Common myeloid progenitor, CD34-positive (primary cell): ENCODE results near the gene FASTK.

Source experiments
- CTCF ChIA-PET: fragments of 350-600 bp; sonication (Branson Sonifier 250); formaldehyde crosslinking; loops from one replicate; lab custom pipeline; 2021; ENCODE audit warnings: antibody characterized with exemption; lab: Charles Lee
- POLR2A ChIA-PET: fragments of 350-600 bp; sonication (Branson Sonifier 250); formaldehyde crosslinking; loops from one replicate; lab custom pipeline; 2021; ENCODE audit warnings: antibody characterized with exemption; lab: Charles Lee
- DNase-seq, 3 donors: peaks; one replicate each; pipeline versions ENCODE4 v3.0.0 to v3.0.0-alpha.2; 2013
- H3K27ac ChIP-seq, 2 experiments: 1 replicate in 1 of 2; 2 replicates in 1 of 2; pipeline ENCODE4 v1.7.0; 2013; ENCODE audit warnings: inconsistent platforms in 2 of 2, low read length in 2 of 2, mild to moderate bottlenecking in 2 of 2, low read depth in 1 of 2, moderate library complexity in 1 of 2; ENCODE audit not compliant: severe bottlenecking in 2 of 2, insufficient read depth in 1 of 2, poor library complexity in 1 of 2
- H3K27me3 ChIP-seq, 5 experiments: replicated peaks in 2 of 5; 1 replicate in 3 of 5; 2 replicates in 2 of 5; pipeline versions ENCODE4 v1.6.1 to v1.7.0; 2013; ENCODE audit warnings: low read length in 4 of 5, mild to moderate bottlenecking in 2 of 5, moderate library complexity in 2 of 5, inconsistent platforms in 1 of 5; ENCODE audit not compliant: insufficient read depth in 5 of 5, control insufficient read depth in 4 of 5
- H3K36me3 ChIP-seq, 4 experiments: 1 replicate in 2 of 4; 2 replicates in 2 of 4; pipeline versions ENCODE4 v1.6.1 to v1.7.0; 2013; ENCODE audit warnings: low read length in 3 of 4, control low read depth in 1 of 4, mild to moderate bottlenecking in 1 of 4; ENCODE audit not compliant: control insufficient read depth in 4 of 4, insufficient read depth in 4 of 4
- H3K4me1 ChIP-seq, 4 experiments: 1 replicate in 3 of 4; 2 replicates in 1 of 4; pipeline versions ENCODE4 v1.6.1 to v1.7.1; 2013; ENCODE audit warnings: low read length in 3 of 4, mild to moderate bottlenecking in 3 of 4, control low read depth in 1 of 4, inconsistent platforms in 1 of 4, moderate library complexity in 1 of 4; ENCODE audit not compliant: control insufficient read depth in 4 of 4, insufficient read depth in 4 of 4; ENCODE audit errors: control extremely low read depth in 1 of 4
- H3K4me3 ChIP-seq, 7 experiments: 1 replicate in 4 of 7; 2 replicates in 3 of 7; pipeline versions ENCODE4 v1.5.1 to v1.7.0; 2013; ENCODE audit warnings: mild to moderate bottlenecking in 7 of 7, low read length in 6 of 7, moderate library complexity in 6 of 7, inconsistent platforms in 2 of 7, low read depth in 2 of 7, control low read depth in 1 of 7; ENCODE audit not compliant: insufficient read depth in 4 of 7, control insufficient read depth in 1 of 7; ENCODE audit errors: extremely low read depth in 1 of 7
- H3K9me3 ChIP-seq, 5 experiments: 1 replicate in 4 of 5; 2 replicates in 1 of 5; pipeline versions ENCODE4 v1.6.1 to v1.7.1; 2013; ENCODE audit warnings: low read length in 4 of 5, mild to moderate bottlenecking in 2 of 5, inconsistent platforms in 1 of 5, low read depth in 1 of 5, moderate library complexity in 1 of 5; ENCODE audit not compliant: control insufficient read depth in 4 of 5, insufficient read depth in 2 of 5; ENCODE audit errors: control extremely low read depth in 1 of 5
- WGBS: methylation state at CpG from one replicate; pipeline ENCODE4 v1.1.5; 2013; ENCODE audit not compliant: insufficient coverage; 5-methylcytosine and 5-hydroxymethylcytosine counted together

The FASTK gene

GRCh38 chr7:151118108-151119054 is 37.8 kb upstream of the FASTK start:
- ChIA-PET POLR2A (no interaction called here), CTCF (interaction anchor here (0.9 to 1.7 kb wide), 4 partner anchors 10 to 66 kb away, joined by 3 to 5 read pairs (median 4); no protein-coding TSS in a partner anchor)
- no peak overlapping the region for H3K4me3 ChIP-seq
- no peaks in the 10 kb centered on the region for H3K9me3 ChIP-seq
- peaks cover 0 to 63% (median 45%) of the 10 kb centered on the region in 4 experiments for H3K36me3 ChIP-seq
- peaks cover 0 to 11% (median 4%) of the 10 kb centered on the region in 4 experiments for H3K4me1 ChIP-seq
- no peak for DNase-seq
- no peak overlapping the region for H3K27ac ChIP-seq
- over 99% methylated on average over 36 of the region's 38 CpGs for WGBS
- peaks cover 0 to 20% (median 7%) of the 10 kb centered on the region in 5 experiments for H3K27me3 ChIP-seq

GRCh38 chr7:151117565-151117964 is 37.0 kb upstream of the FASTK start:
- CTCF ChIA-PET: interaction anchor here (1.7 kb wide), 1 partner anchor 10 kb away, joined by 5 read pairs; no protein-coding TSS in a partner anchor
- no peak overlapping the region for H3K4me3 ChIP-seq
- 87% methylated on average over 5 of the region's 12 CpGs for WGBS

GRCh38 chr7:151116603-151117440 is 36.2 kb upstream of the FASTK start:
- DNase-seq: no peak
- 96% methylated on average over 24 of the region's 27 CpGs for WGBS
- ChIA-PET POLR2A (no interaction called here), CTCF (interaction anchor here (0.7 to 1.7 kb wide), 5 partner anchors 9 to 95 kb away, joined by 3 to 5 read pairs (median 4); no protein-coding TSS in a partner anchor)
- Histone ChIP-seq H3K27me3 (peaks cover 0 to 22% (median 7%) of the 10 kb centered on the region in 5 experiments), H3K4me1 (peaks cover 0 to 11% (median 4%) of the 10 kb centered on the region in 4 experiments), H3K4me3 (no peak overlapping the region), H3K36me3 (peaks cover 0 to 61% (median 37%) of the 10 kb centered on the region in 4 experiments), H3K27ac (no peak overlapping the region), H3K9me3 (no peaks in the 10 kb centered on the region)

More at GRCh38 chr7:151117565-151117964, 37.0 kb upstream of the FASTK start:
- Histone ChIP-seq H3K27me3 (peaks cover 0 to 22% (median 7%) of the 10 kb centered on the region in 5 experiments), H3K9me3 (no peaks in the 10 kb centered on the region), H3K27ac (no peak overlapping the region), H3K36me3 (peaks cover 0 to 62% (median 40%) of the 10 kb centered on the region in 4 experiments), H3K4me1 (peaks cover 0 to 11% (median 4%) of the 10 kb centered on the region in 4 experiments)
- no peak for DNase-seq
- POLR2A ChIA-PET: no interaction called here

- peaks cover 0 to 52% (median 33%) of the 10 kb centered on the region in 4 experiments for H3K36me3 ChIP-seq
- no peak for DNase-seq
- CTCF ChIA-PET: interaction anchor here (0.7 to 1.6 kb wide), 12 partner anchors 8 to 218 kb away, joined by 3 to 5 read pairs (median 3); no protein-coding TSS in a partner anchor
- WGBS: 93% methylated on average over 11 of the region's 14 CpGs
- peaks cover 0 to 22% (median 7%) of the 10 kb centered on the region in 5 experiments for H3K27me3 ChIP-seq
- H3K27ac ChIP-seq: no peak overlapping the region
- H3K4me3 ChIP-seq: peak overlapping the region in 1 of 7 experiments; percentile 14
- peaks cover 0 to 11% (median 4%) of the 10 kb centered on the region in 4 experiments for H3K4me1 ChIP-seq
- POLR2A ChIA-PET: interaction anchor here (0.5 kb wide), 1 partner anchor 67 kb away, joined by 3 read pairs; no protein-coding TSS in a partner anchor
- H3K9me3 ChIP-seq: no peaks in the 10 kb centered on the region
Observed at GRCh38 chr7:151115836-151116418, 35.3 kb upstream of the FASTK start.

GRCh38 chr7:151115121-151115835 is 34.7 kb upstream of the FASTK start:
- peaks cover 0 to 45% (median 30%) of the 10 kb centered on the region in 4 experiments for H3K36me3 ChIP-seq
- H3K27ac ChIP-seq: no peak overlapping the region
- H3K9me3 ChIP-seq: no peaks in the 10 kb centered on the region
- peak in 2 of 3 donors; percentile 43 to 58 for DNase-seq
- H3K4me1 ChIP-seq: peaks cover 0 to 11% (median 5%) of the 10 kb centered on the region in 4 experiments
- peak overlapping the region in 4 of 7 experiments; percentile 23 to 66 (median 45) for H3K4me3 ChIP-seq
- H3K27me3 ChIP-seq: peaks cover 0 to 22% (median 7%) of the 10 kb centered on the region in 5 experiments
- ChIA-PET POLR2A (interaction anchor here (0.5 kb wide), 1 partner anchor 67 kb away, joined by 3 read pairs; no protein-coding TSS in a partner anchor), CTCF (interaction anchor here (0.7 to 1.6 kb wide), 12 partner anchors 9 to 217 kb away, joined by 3 to 5 read pairs (median 3); no protein-coding TSS in a partner anchor)
- 13% methylated on average over 89 of the region's 114 CpGs for WGBS
